Measurements from ENCODE around the gene UNC5C.

The UNC5C gene

DNA sequence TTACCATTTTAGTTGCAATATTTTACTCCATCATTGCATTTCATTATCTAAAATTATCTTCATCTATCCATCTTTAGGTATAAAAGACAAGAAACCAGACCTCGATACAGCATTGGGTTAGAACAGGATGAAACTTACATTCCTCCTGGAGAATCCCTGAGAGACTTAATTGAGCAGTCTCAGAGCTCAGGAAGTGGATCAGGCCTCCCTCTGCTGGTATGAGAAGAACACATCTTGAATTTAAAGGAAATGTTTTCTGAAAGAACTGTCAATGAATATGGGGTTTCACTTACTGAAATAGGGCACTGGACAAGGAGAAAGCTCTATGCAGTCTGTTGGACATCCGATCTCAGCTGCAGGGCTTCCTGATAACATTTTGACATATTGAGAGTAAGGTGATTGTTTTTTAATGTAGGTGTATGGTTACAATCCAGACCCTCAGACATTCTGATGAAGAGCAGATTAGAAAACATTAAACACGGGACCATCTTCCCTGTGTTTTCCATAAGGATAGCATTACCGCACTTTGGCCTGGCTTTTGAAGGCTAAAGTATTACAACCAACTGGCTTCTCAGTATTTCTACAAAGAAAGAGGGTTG, 423.8 kb downstream of the UNC5C start:
- DNase-seq (ENCODE audit: low read depth in 2 of 2), result no peak

DNA sequence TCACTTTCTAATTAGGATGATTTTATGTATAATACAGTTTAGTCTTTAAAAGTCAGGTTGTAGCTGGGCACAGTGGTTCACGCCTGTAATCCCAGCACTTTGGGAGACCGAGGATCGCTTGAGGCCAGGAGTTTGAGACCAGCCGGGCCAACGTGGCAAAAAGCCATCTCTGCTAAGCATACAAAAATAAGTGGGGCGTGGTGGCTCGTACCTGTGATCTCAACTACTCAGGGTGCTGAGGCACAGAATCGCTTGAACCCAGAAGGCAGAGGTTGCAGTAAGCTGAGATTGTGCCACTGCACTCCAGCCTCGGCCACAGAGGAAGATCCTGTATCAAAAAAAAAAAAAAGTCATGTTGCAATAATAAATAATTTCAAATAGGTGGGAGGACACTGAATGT, 426.8 kb downstream of the UNC5C start:
- DNase-seq (ENCODE audit: low read depth in 2 of 2), result no peak

DNA sequence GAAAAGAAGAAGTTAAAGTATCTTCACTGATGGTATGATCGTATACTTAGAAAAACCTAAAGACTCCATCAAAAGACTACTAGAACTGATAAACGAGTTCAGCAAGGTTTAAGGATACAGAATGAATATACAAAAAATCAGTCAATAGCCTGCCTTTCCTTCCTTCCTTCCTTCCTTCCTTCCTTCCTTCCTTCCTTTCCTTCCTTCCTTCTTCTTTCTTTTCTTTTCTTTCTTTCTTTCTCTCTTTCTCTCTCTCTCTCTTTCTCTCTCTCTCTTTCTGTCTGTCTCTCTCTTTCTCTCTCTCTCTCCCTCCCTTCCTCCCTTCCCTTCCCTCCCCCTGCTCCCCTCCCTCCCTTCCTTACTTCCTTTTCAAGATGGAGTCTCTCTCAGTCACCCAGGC, 428.3 kb downstream of the UNC5C start:
- no peak for DNase-seq (ENCODE audit: low read depth in 2 of 2)

DNA sequence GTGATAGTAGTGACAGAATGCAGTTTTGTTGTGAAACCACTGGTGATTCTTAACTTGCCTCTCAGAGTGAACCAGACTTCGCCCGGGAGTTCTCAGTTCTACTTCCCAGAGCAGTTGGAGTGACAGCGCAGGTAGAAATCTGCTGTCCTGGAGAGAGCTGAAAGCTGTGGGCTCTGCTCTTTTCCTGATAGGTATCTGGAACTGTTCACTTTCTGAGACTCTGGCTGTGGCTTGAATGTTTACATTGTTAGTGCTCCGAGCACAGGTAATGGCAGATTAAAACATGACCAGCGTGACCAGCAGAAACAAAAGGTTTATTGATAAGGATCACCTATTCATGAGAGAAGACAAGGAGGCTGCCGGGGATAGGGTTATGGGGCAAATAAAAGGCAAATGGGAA, 430.3 kb downstream of the UNC5C start:
- DNase-seq (ENCODE audit: low read depth in 2 of 2), result no peak

DNA sequence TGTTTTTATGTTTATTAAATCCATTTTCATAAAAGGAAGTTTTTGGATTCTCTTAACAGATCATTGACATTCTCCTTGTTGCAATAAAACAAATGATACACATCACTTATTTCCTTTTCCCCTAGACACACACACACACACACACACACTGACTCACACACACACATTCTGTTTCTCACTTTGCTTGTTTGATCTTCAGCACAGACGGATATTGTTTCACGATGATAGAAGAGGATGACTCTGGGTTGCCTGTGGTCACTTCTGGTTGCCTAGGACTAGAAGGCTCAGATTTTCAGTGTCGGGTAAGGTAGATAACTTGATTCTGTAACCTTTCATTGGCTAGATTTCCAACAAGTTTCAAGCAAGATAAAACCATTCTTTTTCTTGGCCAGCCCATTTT, 434.3 kb downstream of the UNC5C start:
- no peak for DNase-seq (ENCODE audit: low read depth in 2 of 2)

All from activated CD4-positive, alpha-beta T cell treated with anti-CD3 and anti-CD28 coated beads for 24 hours (primary cell).